Muscle of leg (tissue), 11 donors: Measurements from ENCODE around the gene HIF1AN. TPM values are rescaled to one million over a fixed set of nuclear protein-coding genes. Genes with fewer than 3 reads are reported as not detected.

Experiments used
- DNase-seq: peaks from one replicate; pipeline ENCODE4 v3.0.0; 2013
- H3K27ac ChIP-seq: one replicate; pipeline ENCODE4 v1.5.1; 2013; ENCODE audit warnings: mild to moderate bottlenecking, low read length, control low read depth
- H3K27me3 ChIP-seq: one replicate; pipeline ENCODE4 v1.6.1; 2013; ENCODE audit warnings: low read length; ENCODE audit not compliant: control insufficient read depth, insufficient read depth
- H3K36me3 ChIP-seq: one replicate; pipeline ENCODE4 v1.6.1; 2013; ENCODE audit warnings: low read length; ENCODE audit not compliant: control insufficient read depth, insufficient read depth
- H3K4me1 ChIP-seq: one replicate; pipeline ENCODE4 v1.6.1; 2013; ENCODE audit warnings: low read length; ENCODE audit not compliant: control insufficient read depth, insufficient read depth
- H3K4me3 ChIP-seq: one replicate; pipeline ENCODE4 v1.5.1; 2013; ENCODE audit warnings: low read length, control low read depth
- H3K9me3 ChIP-seq: replicated peaks from 2 replicates; pipeline ENCODE4 v1.6.1; 2013; ENCODE audit warnings: low read depth, low read length; ENCODE audit not compliant: control insufficient read depth
- whole genome bisulfite sequencing: methylation state at CpG from one replicate; pipeline ENCODE4 v1.1.5; 2013; ENCODE audit warnings: missing lambda C conversion rate; ENCODE audit not compliant: insufficient coverage; 5-methylcytosine and 5-hydroxymethylcytosine counted together
- polyA plus RNA-seq, 8 donors: library from polyadenylated mRNA; unstranded; fragments of 120-200 nt; gene quantifications; one replicate each; pipeline versions ENCODE4 v1.2.1 to v1.2.3, GENCODE V29; 2013; ENCODE audit warnings: inconsistent platforms in 1 of 8, low replicate concordance in 1 of 8; ENCODE audit not compliant: insufficient read length in 8 of 8, insufficient read depth in 1 of 8
- total RNA-seq: library from RNA; stranded (reverse); fragments of 120-200 nt; gene quantifications from one replicate; pipeline ENCODE4 v1.2.4, GENCODE V29; 2013

The HIF1AN gene
- total and polyA plus RNA-seq, 9 donors: 9.4 to 37.6 (median 30.1) TPM

DNA sequence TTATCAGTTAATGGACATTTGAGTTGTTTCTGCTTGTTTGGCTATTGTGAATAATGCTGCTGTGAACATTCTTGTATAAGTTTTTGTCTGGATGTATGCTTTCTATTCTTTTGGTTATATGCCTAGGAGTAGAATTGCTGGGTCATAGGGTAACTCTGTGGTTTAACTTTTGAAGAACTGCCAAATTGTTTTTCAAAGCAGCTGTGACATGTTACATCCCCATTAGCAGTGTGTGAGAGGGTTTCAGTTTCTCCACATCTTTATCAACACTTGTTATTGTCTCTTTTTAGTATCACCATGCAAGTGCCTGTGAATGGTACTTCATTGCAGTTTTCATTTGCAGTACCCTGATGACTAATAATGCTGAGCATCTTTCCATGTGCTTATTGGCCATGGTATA is 4.0 kb upstream of the HIF1AN start:
- no peaks in the 10 kb centered on the region for H3K27me3 ChIP-seq
- no peak overlapping the region for H3K27ac ChIP-seq
- H3K9me3 ChIP-seq: no peaks in the 10 kb centered on the region
- no peak for DNase-seq
- peaks cover 16% of the 10 kb centered on the region for H3K4me1 ChIP-seq
- H3K36me3 ChIP-seq: peaks cover 10% of the 10 kb centered on the region
- H3K4me3 ChIP-seq: no peak overlapping the region

DNA sequence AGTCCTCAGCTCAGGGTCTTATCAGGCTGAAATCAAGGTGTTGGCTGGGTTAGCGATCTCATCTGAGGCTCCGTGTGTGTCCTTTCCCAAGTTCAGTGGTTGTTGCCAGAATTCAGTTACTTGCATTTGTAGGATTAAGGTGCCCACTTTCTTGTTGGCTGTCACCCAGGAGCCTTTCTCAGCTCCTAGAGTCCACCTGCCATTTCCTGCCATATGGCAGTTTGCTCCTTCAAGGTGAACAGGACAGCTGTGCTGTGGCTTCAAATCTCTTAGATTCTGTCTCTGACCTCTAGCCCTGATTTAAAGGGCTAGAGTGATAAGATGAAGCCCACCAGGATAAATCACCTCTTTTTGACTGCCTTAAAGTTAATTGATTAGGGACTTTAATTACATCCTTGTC is 1.0 kb upstream of the HIF1AN start:
- H3K9me3 ChIP-seq: no peaks in the 10 kb centered on the region
- DNase-seq: no peak
- no peaks in the 10 kb centered on the region for H3K27me3 ChIP-seq
- H3K4me1 ChIP-seq: peaks cover 13% of the 10 kb centered on the region
- no peak overlapping the region for H3K27ac ChIP-seq
- H3K36me3 ChIP-seq: peaks cover 15% of the 10 kb centered on the region
- H3K4me3 ChIP-seq: no peak overlapping the region
- WGBS: 88% methylated on average over 2 of the region's 2 CpGs

DNA sequence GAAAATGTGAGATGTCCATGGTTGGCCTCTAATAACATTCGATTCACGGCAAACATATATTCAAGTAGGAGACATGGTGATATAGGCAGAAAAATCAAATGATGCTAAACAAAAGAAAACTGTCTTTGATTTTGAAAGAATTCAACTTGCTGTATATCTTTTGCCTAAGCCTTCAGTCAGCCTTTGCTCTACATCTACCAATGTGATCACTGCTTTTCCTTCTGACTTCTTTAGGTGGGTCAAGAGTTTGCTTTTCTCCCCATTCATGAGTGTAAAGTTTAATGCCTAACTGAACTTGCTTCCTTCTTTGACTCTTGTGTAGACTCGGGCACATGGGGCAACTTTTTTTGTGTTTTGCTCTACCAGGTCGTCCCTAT is 417 bp upstream of the HIF1AN start:
- WGBS: 7% methylated on average over 2 of the region's 4 CpGs
- H3K4me1 ChIP-seq: peaks cover 9% of the 10 kb centered on the region
- H3K27me3 ChIP-seq: no peaks in the 10 kb centered on the region
- H3K4me3 ChIP-seq: peak overlapping the region; percentile 74
- H3K36me3 ChIP-seq: peaks cover 19% of the 10 kb centered on the region
- peak overlapping the region; percentile 16 for H3K27ac ChIP-seq
- no peaks in the 10 kb centered on the region for H3K9me3 ChIP-seq
- no peak for DNase-seq

DNA sequence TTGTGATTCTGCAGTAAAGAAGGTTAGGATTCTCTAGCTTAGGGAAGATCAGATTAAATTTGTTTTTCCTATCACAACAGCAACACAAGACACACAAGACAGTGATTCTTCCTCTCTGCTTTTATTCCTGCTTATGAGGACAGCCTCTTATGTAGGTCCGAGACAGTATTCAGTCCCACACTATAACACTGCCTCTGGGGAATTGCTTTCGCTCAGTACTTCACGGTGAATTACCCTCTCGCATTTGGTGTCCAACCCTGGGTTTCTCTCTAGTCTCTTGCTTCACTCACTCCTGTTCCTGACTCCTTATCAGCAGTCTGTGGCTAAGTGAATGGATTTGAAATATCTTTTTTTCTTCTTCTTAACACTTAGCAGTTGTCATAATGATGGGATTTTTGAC is 1.7 kb downstream of the HIF1AN start:
- Histone ChIP-seq H3K4me1 (peaks cover 9% of the 10 kb centered on the region), H3K36me3 (peaks cover 29% of the 10 kb centered on the region)
- 88% methylated on average over 1 of the region's 4 CpGs for WGBS

DNA sequence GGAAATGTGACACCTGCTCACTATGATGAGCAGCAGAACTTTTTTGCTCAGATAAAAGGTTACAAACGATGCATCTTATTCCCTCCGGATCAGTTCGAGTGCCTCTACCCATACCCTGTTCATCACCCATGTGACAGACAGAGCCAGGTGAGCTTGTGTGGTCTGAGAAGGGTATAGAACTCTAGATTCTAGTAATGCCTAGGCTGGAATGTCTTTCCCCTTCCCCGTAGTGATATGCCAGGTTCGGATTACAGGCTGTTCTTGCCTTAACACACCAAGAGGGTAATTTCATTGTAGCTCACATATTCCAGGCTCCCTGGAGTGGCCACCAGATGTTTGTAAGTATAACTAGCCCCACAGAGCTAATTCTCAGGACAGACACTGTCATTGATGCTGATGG is 9.2 kb downstream of the HIF1AN start:
- Histone ChIP-seq H3K9me3 (no peaks in the 10 kb centered on the region), H3K4me1 (no peaks in the 10 kb centered on the region), H3K36me3 (peaks cover 76% of the 10 kb centered on the region), H3K27me3 (no peaks in the 10 kb centered on the region), H3K4me3 (no peak overlapping the region), H3K27ac (no peak overlapping the region)
- no peak for DNase-seq
- WGBS: no CpG with 5 or more reads among the region's 5 CpGs

More for the DNA sequence above, 1.7 kb downstream of the HIF1AN start:
- no peak for DNase-seq
- H3K4me3 ChIP-seq: no peak overlapping the region
- H3K27ac ChIP-seq: no peak overlapping the region
- no peaks in the 10 kb centered on the region for H3K9me3 ChIP-seq
- H3K27me3 ChIP-seq: no peaks in the 10 kb centered on the region

DNA sequence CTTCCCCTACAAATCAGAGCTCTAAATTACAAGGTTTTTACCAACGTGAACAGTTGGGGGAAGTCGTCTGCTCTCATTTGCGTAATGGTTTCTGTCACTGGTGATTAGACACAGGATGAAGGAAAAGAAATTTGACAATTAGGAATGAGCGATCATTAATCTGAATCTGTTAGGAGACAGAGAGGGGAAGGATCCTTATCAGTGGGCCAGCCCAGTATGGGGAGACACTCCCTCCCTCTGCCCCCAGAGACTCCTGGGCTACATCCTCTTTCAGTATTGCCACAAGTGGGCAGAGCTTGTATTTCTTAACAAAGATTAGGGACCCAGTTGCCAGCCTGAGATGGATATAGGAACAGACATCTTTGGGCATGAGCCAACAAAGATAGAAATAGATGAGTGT is 15.5 kb downstream of the HIF1AN start:
- WGBS: no CpG with 5 or more reads among the region's 4 CpGs
- no peaks in the 10 kb centered on the region for H3K4me1 ChIP-seq
- no peaks in the 10 kb centered on the region for H3K9me3 ChIP-seq
- H3K27me3 ChIP-seq: no peaks in the 10 kb centered on the region
- H3K36me3 ChIP-seq: peaks cover 54% of the 10 kb centered on the region
- no peak overlapping the region for H3K4me3 ChIP-seq
- no peak overlapping the region for H3K27ac ChIP-seq
- no peak for DNase-seq

DNA sequence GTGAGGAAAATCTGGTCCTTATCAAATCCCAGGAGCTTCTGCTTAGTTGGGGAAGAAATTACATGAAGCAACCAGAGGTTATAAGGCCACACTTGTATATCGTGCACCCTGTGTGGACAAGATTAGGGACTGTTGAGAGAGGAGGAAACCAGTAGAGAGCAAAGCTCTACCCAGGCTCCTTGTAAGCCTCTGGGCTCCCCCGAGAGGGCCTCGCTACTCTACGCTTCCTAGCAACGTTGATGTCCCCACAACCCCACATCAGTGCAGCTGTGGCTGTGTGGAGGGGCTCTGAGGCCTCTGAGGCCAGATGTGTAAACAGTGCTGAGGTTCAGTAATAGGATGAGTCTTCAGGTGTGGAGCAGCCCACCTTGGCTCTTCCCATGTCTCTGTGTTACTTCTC is 16.0 kb downstream of the HIF1AN start:
- peak; percentile 51 for DNase-seq
- 40% methylated on average over 1 of the region's 5 CpGs for WGBS
- Histone ChIP-seq H3K36me3 (peaks cover 51% of the 10 kb centered on the region), H3K4me3 (no peak overlapping the region), H3K9me3 (no peaks in the 10 kb centered on the region), H3K27me3 (no peaks in the 10 kb centered on the region), H3K4me1 (no peaks in the 10 kb centered on the region), H3K27ac (no peak overlapping the region)

DNA sequence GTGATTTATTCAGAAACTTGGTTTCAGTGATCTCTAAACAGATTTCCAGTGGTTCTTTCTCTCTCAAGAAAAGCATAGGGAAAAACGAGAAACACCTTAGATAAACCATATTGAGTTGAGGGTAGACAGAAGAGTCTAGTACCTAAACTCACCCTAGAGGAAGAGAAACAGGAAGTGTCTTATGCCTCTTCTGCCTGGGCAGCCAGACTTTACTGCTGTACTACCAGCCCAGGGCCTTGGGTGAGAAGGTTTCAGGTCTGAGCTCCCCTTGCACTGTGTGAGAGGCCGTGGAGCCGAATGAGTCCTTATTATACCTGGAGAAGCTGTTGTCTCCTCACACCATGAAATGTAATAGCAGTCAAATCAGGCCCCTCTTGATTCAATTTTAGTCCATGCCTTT is 18.2 kb downstream of the HIF1AN start:
- no peaks in the 10 kb centered on the region for H3K4me1 ChIP-seq
- H3K4me3 ChIP-seq: no peak overlapping the region
- peaks cover 31% of the 10 kb centered on the region for H3K36me3 ChIP-seq
- no peaks in the 10 kb centered on the region for H3K27me3 ChIP-seq
- no CpG with 5 or more reads among the region's 3 CpGs for WGBS
- DNase-seq: no peak
- H3K27ac ChIP-seq: no peak overlapping the region
- H3K9me3 ChIP-seq: no peaks in the 10 kb centered on the region

DNA sequence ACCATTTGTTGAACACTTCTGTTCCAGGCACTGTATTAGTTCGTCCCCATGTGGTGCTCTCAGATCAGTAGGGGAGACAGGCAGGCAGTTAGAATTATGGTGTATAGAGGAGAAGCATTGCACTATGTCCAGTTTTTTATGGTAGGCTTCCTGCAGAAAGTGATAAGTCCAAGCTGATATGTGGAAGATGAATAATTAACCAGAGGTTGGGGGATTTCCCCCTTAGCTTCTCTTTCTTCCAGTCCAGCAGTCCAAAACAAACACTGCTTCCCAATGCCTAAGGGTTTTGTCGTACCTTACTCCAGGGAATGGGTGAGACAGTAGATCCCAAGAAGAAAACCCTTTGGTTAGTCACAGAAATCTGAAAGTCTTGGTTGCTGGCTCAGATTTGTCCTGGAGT is 19.2 kb downstream of the HIF1AN start:
- no peak overlapping the region for H3K4me3 ChIP-seq
- no peaks in the 10 kb centered on the region for H3K27me3 ChIP-seq
- H3K36me3 ChIP-seq: peaks cover 22% of the 10 kb centered on the region
- H3K4me1 ChIP-seq: no peaks in the 10 kb centered on the region
- H3K9me3 ChIP-seq: no peaks in the 10 kb centered on the region
- no peak overlapping the region for H3K27ac ChIP-seq
- 90% methylated on average over 2 of the region's 2 CpGs for whole genome bisulfite sequencing
- DNase-seq: no peak

DNA sequence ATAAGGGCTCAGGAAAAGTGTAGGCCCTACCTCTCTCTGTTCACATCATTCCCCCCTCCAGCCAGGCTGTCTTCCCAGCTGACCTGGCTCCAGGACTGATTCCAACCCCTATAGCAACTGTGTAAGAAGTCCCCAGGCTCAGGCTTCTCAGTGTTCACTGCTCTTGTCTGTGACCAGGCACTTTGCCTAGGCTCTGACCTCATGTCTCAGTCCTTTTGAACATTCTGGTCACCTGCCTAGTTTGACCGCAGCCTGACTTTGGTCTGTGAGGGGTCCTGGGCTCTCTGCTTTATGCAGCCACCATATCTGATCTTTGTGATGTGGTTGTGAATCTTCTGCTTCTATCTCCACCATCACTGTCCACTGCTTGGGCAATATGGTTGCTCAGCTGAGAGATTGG is 24.5 kb downstream of the HIF1AN start:
- peaks cover 5% of the 10 kb centered on the region for H3K36me3 ChIP-seq
- no peak overlapping the region for H3K27ac ChIP-seq
- peaks cover 45% of the 10 kb centered on the region for H3K27me3 ChIP-seq
- peaks cover 2% of the 10 kb centered on the region for H3K9me3 ChIP-seq
- DNase-seq: no peak
- H3K4me1 ChIP-seq: peaks cover 13% of the 10 kb centered on the region
- H3K4me3 ChIP-seq: no peak overlapping the region
- no CpG with 5 or more reads among the region's 1 CpG for WGBS

DNA sequence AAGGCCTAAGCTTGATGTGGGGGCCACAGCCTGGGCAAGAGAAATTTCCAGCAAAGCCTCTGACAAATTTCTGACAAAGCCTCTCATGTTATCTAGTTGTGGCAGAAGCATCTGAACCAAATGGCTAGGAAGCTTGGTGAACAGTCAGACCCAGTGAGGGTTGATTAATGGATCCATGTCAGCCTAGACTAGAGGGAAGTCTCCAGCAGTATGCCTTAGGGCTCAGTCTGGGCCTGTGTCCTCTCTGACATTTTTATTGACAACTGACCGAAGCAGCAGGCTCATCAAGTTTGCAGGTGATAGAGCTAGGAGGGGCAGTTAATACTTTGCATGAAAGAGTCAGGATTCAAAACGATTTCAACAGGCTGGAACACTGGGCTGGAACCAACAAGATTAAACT is 25.3 kb downstream of the HIF1AN start:
- Histone ChIP-seq H3K4me1 (peaks cover 13% of the 10 kb centered on the region), H3K27ac (no peak overlapping the region), H3K36me3 (peaks cover 3% of the 10 kb centered on the region), H3K9me3 (peaks cover 2% of the 10 kb centered on the region), H3K27me3 (peaks cover 50% of the 10 kb centered on the region), H3K4me3 (no peak overlapping the region)
- DNase-seq: no peak
- 60% methylated on average over 2 of the region's 2 CpGs for WGBS
